ENCODE measurements around the gene AGBL4. TPM values are rescaled to one million over a fixed set of nuclear protein-coding genes. Genes with fewer than 3 reads are reported as not detected.

AGBL4 gene
- total RNA-seq, 1 experiment from 2014 or later: not detected

DNA sequence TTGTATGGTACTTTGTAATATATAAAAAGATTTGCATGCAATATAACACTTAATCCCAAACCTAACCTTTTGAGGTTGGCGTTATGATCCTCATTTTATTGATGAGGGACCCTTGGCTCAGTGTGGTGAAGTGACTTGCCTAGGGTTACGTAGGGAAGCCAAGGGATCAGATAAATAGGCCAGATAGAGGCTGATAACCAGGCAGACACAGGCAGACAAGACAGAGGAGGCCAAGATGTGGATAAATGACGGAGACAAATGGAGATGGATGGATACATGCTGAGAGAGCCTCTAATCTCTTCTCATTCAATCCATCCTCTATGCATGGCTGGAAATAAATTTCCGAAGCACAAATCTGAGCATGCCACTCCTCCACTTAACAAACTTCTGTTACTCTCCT lies 1414.9 kb downstream of the AGBL4 start:
- CTCF ChIA-PET: no interaction called here
- TF ChIP-seq CTCF (IDR thresholded peaks at IDR 0.05 in 2 of 3, conservative IDR thresholded peaks at IDR 0.05 in 1 of 3; ENCODE audit: borderline replicate concordance in 1 of 3, insufficient read depth in 1 of 3, low read depth in 2 of 3, low read length in 2 of 3) (no peak), SIN3A (IDR thresholded peaks at IDR 0.05; ENCODE audit: low read depth) (no peak)
- no peak for ATAC-seq

GRCh38 chr1:48603222-48603621 lies 1420.5 kb downstream of the AGBL4 start:
- Histone ChIP-seq H3K79me2 (ENCODE audit: insufficient read depth, low read length) (no peaks in the 10 kb centered on the region), H3K36me3 (ENCODE audit: control insufficient read depth in 1 of 2, insufficient read depth in 2 of 2, low read length in 2 of 2) (no peaks in the 10 kb centered on the region), H2AFZ (ENCODE audit: low read depth, low read length, poor library complexity, severe bottlenecking) (no peak overlapping the region), H3K4me3 (replicated peaks in 1 of 2; ENCODE audit: low read depth in 1 of 2, low read length in 2 of 2) (no peak overlapping the region), H3K4me2 (ENCODE audit: low read length) (no peak overlapping the region), H3K4me1 (ENCODE audit: control insufficient read depth in 1 of 2, insufficient read depth in 2 of 2, low read length in 2 of 2) (no peaks in the 10 kb centered on the region), H3K9me3 (ENCODE audit: control insufficient read depth in 1 of 2, insufficient read depth in 1 of 2, low read depth in 1 of 2, low read length in 2 of 2) (no peaks in the 10 kb centered on the region), H3K27me3 (ENCODE audit: insufficient read depth, low read length) (peaks cover 34% of the 10 kb centered on the region), H4K20me1 (ENCODE audit: insufficient read depth) (no peaks in the 10 kb centered on the region), H3K9me2 (ENCODE audit: insufficient read depth) (no peaks in the 10 kb centered on the region), H3K9ac (ENCODE audit: low read length) (no peak overlapping the region), H3K27ac (ENCODE audit: low read depth, low read length) (no peak overlapping the region)
- no TSS peak for BruUV-seq (replicated peaks)
- ChIA-PET CTCF (no interaction called here), POLR2A (no interaction called here), RAD21 (ENCODE audit: low non-redundant PET in 1 of 2, low total read pairs in 2 of 2, uncharacterized antibody in 2 of 2, unreplicated experiment in 2 of 2) (no interaction called here)
- DNase-seq (ENCODE audit: low read depth, low spot score): no peak
- no peak for ATAC-seq
- intact Hi-C loops (cut with micrococcal nuclease): no loop called here
- TF ChIP-seq, protein P1, sequence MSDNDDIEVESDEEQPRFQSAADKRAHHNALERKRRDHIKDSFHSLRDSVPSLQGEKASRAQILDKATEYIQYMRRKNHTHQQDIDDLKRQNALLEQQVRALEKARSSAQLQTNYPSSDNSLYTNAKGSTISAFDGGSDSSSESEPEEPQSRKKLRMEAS (IDR thresholded peaks at IDR 0.05): no peak
- no peak for TF ChIP-seq FOSL1 (IDR thresholded peaks at IDR 0.05; ENCODE audit: low read depth)
- TF ChIP-seq RAD21 (IDR thresholded peaks at IDR 0.05; ENCODE audit: low read depth): no peak
- no peak for TF ChIP-seq EZH2phosphoT487 (IDR thresholded peaks at IDR 0.05; ENCODE audit: borderline replicate concordance)
- no peak for TF ChIP-seq ELF1 (IDR thresholded peaks at IDR 0.05; ENCODE audit: borderline replicate concordance, low read depth)
- no peak for TF ChIP-seq CBX3 (IDR thresholded peaks at IDR 0.05; ENCODE audit: low read depth)
- TF ChIP-seq CEBPB (IDR thresholded peaks at IDR 0.05; ENCODE audit: low read depth): no peak
- TF ChIP-seq POLR2A (IDR thresholded peaks at IDR 0.05; ENCODE audit: borderline replicate concordance, extremely low read depth, insufficient read depth, insufficient read length): no peak
- TF ChIP-seq SIN3A (IDR thresholded peaks at IDR 0.05; ENCODE audit: low read depth): no peak
- no peak for TF ChIP-seq TCF7L2 (IDR thresholded peaks at IDR 0.05; ENCODE audit: borderline replicate concordance, extremely low read depth, insufficient read depth, insufficient read length)
- no peak for TF ChIP-seq EZH2 (IDR thresholded peaks at IDR 0.05)
- no peak for TF ChIP-seq JUND (IDR thresholded peaks at IDR 0.05)
- TF ChIP-seq YY1 (IDR thresholded peaks at IDR 0.05; ENCODE audit: extremely low read depth, insufficient replicate concordance, low read depth, low read length): no peak
- TF ChIP-seq CTCF (IDR thresholded peaks at IDR 0.05 in 2 of 3, conservative IDR thresholded peaks at IDR 0.05 in 1 of 3; ENCODE audit: borderline replicate concordance in 1 of 3, insufficient read depth in 1 of 3, low read depth in 2 of 3, low read length in 2 of 3): no peak

More for the DNA sequence above, 1414.9 kb downstream of the AGBL4 start:
- H3K4me1 ChIP-seq (ENCODE audit: control insufficient read depth in 1 of 2, insufficient read depth in 2 of 2, low read length in 2 of 2): no peaks in the 10 kb centered on the region
- RAD21 ChIA-PET (ENCODE audit: low non-redundant PET in 1 of 2, low total read pairs in 2 of 2, uncharacterized antibody in 2 of 2, unreplicated experiment in 2 of 2): no interaction called here
- no peak overlapping the region for H3K9ac ChIP-seq (ENCODE audit: low read length)
- H4K20me1 ChIP-seq (ENCODE audit: insufficient read depth): no peaks in the 10 kb centered on the region
- intact Hi-C loops (cut with micrococcal nuclease): no loop called here
- H3K36me3 ChIP-seq (ENCODE audit: control insufficient read depth in 1 of 2, insufficient read depth in 2 of 2, low read length in 2 of 2): no peaks in the 10 kb centered on the region
- DNase-seq (ENCODE audit: low read depth, low spot score): no peak
- POLR2A ChIA-PET: no interaction called here
- no peak overlapping the region for H3K4me2 ChIP-seq (ENCODE audit: low read length)
- H3K4me3 ChIP-seq (replicated peaks in 1 of 2; ENCODE audit: low read depth in 1 of 2, low read length in 2 of 2): no peak overlapping the region
- H3K9me2 ChIP-seq (ENCODE audit: insufficient read depth): no peaks in the 10 kb centered on the region
- no peak overlapping the region for H3K27ac ChIP-seq (ENCODE audit: low read depth, low read length)
- H3K79me2 ChIP-seq (ENCODE audit: insufficient read depth, low read length): no peaks in the 10 kb centered on the region
- H3K9me3 ChIP-seq (ENCODE audit: control insufficient read depth in 1 of 2, insufficient read depth in 1 of 2, low read depth in 1 of 2, low read length in 2 of 2): no peaks in the 10 kb centered on the region
- BruUV-seq (replicated peaks): no TSS peak
- H2AFZ ChIP-seq (ENCODE audit: low read depth, low read length, poor library complexity, severe bottlenecking): no peak overlapping the region
- peaks cover 38% of the 10 kb centered on the region for H3K27me3 ChIP-seq (ENCODE audit: insufficient read depth, low read length)

Measured in HCT116 (cell line).